ENCODE data around the gene ZBTB16. TPM values are rescaled to one million over a fixed set of nuclear protein-coding genes. Genes with fewer than 3 reads are reported as not detected.

The ZBTB16 gene
- total and polyA plus RNA-seq, 4 donors = 8.9 to 140 (median 34.5) TPM

GRCh38 chr11:114065094-114065493 lies 5.6 kb downstream of the ZBTB16 start:
- peaks cover 18 to 47% (median 29%) of the 10 kb centered on the region in 4 donors for H3K4me1 ChIP-seq (ENCODE audit: control insufficient read depth in 4 of 4, insufficient read depth in 4 of 4, low read length in 3 of 4)
- TF ChIP-seq FOXA2 (IDR thresholded peaks at IDR 0.05) (no peak), NR2F2 (IDR thresholded peaks at IDR 0.05) (no peak), SP1 (IDR thresholded peaks at IDR 0.05) (no peak), ZBTB33 (IDR thresholded peaks at IDR 0.05) (no peak)
- DNase-seq (ENCODE audit: low spot score) = no peak
- WGBS = 89% methylated on average over 4 of the region's 4 CpGs
- H3K36me3 ChIP-seq (ENCODE audit: control insufficient read depth in 4 of 4, insufficient read depth in 3 of 4, low read depth in 1 of 4, low read length in 3 of 4) = peaks cover 14 to 37% (median 34%) of the 10 kb centered on the region in 4 donors
- H3K9ac ChIP-seq (ENCODE audit: low read depth in 1 of 2, low read length in 2 of 2) = peak overlapping the region in 1 of 2 donors; percentile 29
- H3K27ac ChIP-seq (ENCODE audit: low read depth in 1 of 2, low read length in 2 of 2) = no peak overlapping the region
- H3K9me3 ChIP-seq (ENCODE audit: control insufficient read depth in 4 of 4, low read length in 3 of 4) = no peaks in the 10 kb centered on the region
- H3K4me3 ChIP-seq (ENCODE audit: low read depth in 1 of 3, low read length in 3 of 3) = no peak overlapping the region
- no peaks in the 10 kb centered on the region for H3K27me3 ChIP-seq (ENCODE audit: control insufficient read depth in 4 of 4, insufficient read depth in 4 of 4, low read length in 3 of 4)

DNA sequence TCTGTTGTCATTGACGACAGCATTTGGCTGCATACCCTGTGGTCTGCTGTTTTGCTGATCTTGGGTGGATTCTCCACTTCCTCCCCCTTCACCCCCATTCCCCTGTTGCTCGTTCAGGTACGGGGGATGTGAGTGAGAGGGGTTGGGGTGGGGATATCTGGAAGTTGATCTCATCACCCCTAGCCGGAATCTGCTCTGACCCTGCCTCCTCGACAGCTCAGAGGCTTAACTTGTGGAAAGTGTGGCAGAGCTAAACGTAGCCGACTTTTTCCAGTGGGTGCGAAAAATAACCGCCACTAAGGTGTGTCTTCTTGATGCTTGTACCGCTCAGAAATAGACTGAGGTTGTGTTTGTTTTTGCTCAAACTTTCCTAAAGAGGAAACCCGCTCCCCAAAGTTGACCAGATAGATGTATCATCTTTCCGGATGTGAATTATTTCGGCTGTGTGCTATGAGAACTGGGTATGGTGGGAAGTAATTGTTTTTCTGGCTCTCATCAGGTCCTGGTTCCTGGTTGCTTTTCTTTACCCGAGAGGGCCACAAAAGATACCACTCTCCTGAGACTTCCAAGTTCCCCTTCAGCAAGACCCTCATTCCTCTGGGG lies 6.6 kb downstream of the ZBTB16 start:
- no peak for TF ChIP-seq EGR1 (IDR thresholded peaks at IDR 0.05; ENCODE audit: low read depth in 2 of 2)
- TF ChIP-seq FOXA2 (IDR thresholded peaks at IDR 0.05) = no peak
- TF ChIP-seq SP1 (IDR thresholded peaks at IDR 0.05) = no peak
- no peak for TF ChIP-seq JUND (IDR thresholded peaks at IDR 0.05)
- no peak for TF ChIP-seq ZBTB33 (IDR thresholded peaks at IDR 0.05)
- TF ChIP-seq CTCF (IDR thresholded peaks at IDR 0.05; ENCODE audit: low read depth, low read length, missing input control) = no peak
- TF ChIP-seq FOXA1 (IDR thresholded peaks at IDR 0.05) = no peak
- no peak for TF ChIP-seq HNF4G (IDR thresholded peaks at IDR 0.05)
- TF ChIP-seq, protein P1, sequence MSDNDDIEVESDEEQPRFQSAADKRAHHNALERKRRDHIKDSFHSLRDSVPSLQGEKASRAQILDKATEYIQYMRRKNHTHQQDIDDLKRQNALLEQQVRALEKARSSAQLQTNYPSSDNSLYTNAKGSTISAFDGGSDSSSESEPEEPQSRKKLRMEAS (IDR thresholded peaks at IDR 0.05) = no peak
- TF ChIP-seq, protein P2, sequence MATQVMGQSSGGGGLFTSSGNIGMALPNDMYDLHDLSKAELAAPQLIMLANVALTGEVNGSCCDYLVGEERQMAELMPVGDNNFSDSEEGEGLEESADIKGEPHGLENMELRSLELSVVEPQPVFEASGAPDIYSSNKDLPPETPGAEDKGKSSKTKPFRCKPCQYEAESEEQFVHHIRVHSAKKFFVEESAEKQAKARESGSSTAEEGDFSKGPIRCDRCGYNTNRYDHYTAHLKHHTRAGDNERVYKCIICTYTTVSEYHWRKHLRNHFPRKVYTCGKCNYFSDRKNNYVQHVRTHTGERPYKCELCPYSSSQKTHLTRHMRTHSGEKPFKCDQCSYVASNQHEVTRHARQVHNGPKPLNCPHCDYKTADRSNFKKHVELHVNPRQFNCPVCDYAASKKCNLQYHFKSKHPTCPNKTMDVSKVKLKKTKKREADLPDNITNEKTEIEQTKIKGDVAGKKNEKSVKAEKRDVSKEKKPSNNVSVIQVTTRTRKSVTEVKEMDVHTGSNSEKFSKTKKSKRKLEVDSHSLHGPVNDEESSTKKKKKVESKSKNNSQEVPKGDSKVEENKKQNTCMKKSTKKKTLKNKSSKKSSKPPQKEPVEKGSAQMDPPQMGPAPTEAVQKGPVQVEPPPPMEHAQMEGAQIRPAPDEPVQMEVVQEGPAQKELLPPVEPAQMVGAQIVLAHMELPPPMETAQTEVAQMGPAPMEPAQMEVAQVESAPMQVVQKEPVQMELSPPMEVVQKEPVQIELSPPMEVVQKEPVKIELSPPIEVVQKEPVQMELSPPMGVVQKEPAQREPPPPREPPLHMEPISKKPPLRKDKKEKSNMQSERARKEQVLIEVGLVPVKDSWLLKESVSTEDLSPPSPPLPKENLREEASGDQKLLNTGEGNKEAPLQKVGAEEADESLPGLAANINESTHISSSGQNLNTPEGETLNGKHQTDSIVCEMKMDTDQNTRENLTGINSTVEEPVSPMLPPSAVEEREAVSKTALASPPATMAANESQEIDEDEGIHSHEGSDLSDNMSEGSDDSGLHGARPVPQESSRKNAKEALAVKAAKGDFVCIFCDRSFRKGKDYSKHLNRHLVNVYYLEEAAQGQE (IDR thresholded peaks at IDR 0.05) = no peak
- TF ChIP-seq YY1 (IDR thresholded peaks at IDR 0.05) = no peak
- TF ChIP-seq HNF4A (conservative IDR thresholded peaks at IDR 0.05) = no peak
- TF ChIP-seq NR2F2 (IDR thresholded peaks at IDR 0.05) = no peak
- TF ChIP-seq RAD21 (IDR thresholded peaks at IDR 0.05) = no peak
- TF ChIP-seq GABPA (IDR thresholded peaks at IDR 0.05 in 1 of 2, conservative IDR thresholded peaks at IDR 0.05 in 1 of 2) = no peak
- TF ChIP-seq TAF1 (conservative IDR thresholded peaks at IDR 0.05) = no peak
- TF ChIP-seq RXRA (IDR thresholded peaks at IDR 0.05) = no peak
- TF ChIP-seq, protein P3, sequence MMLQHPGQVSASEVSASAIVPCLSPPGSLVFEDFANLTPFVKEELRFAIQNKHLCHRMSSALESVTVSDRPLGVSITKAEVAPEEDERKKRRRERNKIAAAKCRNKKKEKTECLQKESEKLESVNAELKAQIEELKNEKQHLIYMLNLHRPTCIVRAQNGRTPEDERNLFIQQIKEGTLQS (IDR thresholded peaks at IDR 0.05) = no peak
- DNase-seq (ENCODE audit: low spot score) = no peak
- Histone ChIP-seq H3K4me1 (ENCODE audit: control insufficient read depth in 4 of 4, insufficient read depth in 4 of 4, low read length in 3 of 4) (peaks cover 18 to 51% (median 37%) of the 10 kb centered on the region in 4 donors), H3K9me3 (ENCODE audit: control insufficient read depth in 4 of 4, low read length in 3 of 4) (no peaks in the 10 kb centered on the region), H3K4me3 (ENCODE audit: low read depth in 1 of 3, low read length in 3 of 3) (no peak overlapping the region), H3K27me3 (ENCODE audit: control insufficient read depth in 4 of 4, insufficient read depth in 4 of 4, low read length in 3 of 4) (no peaks in the 10 kb centered on the region), H3K27ac (ENCODE audit: low read depth in 1 of 2, low read length in 2 of 2) (peak overlapping the region in 1 of 2 donors; percentile 8), H3K9ac (ENCODE audit: low read depth in 1 of 2, low read length in 2 of 2) (no peak overlapping the region), H3K36me3 (ENCODE audit: control insufficient read depth in 4 of 4, insufficient read depth in 3 of 4, low read depth in 1 of 4, low read length in 3 of 4) (peaks cover 14 to 37% (median 35%) of the 10 kb centered on the region in 4 donors)
- WGBS = 88% methylated on average over 14 of the region's 14 CpGs

All from liver (tissue), 9 donors.